AG09309 (cell line): ENCODE results near the gene SCRN1.
A peak's percentile ranks its signal among the peaks of the same experiment; 100 is the strongest.

Source experiments
- DNase-seq: peaks from one replicate; pipeline ENCODE4 v3.0.0-alpha.2; 2010; ENCODE audit warnings: low read depth
- H3K4me3 ChIP-seq: 2 replicates; pipeline ENCODE4 v1.5.1; 2011; ENCODE audit warnings: mild to moderate bottlenecking, low read depth, low read length, moderate library complexity; ENCODE audit not compliant: control insufficient read depth
- TF ChIP-seq, protein P1 (sequence below): IDR thresholded peaks from 2 replicates; pipeline ENCODE4 v1.5.1; 2011; ENCODE audit warnings: mild to moderate bottlenecking, low read depth, low read length, inconsistent platforms; ENCODE audit not compliant: insufficient read depth, control insufficient read depth; ENCODE audit errors: missing control alignments

SCRN1 gene

DNA sequence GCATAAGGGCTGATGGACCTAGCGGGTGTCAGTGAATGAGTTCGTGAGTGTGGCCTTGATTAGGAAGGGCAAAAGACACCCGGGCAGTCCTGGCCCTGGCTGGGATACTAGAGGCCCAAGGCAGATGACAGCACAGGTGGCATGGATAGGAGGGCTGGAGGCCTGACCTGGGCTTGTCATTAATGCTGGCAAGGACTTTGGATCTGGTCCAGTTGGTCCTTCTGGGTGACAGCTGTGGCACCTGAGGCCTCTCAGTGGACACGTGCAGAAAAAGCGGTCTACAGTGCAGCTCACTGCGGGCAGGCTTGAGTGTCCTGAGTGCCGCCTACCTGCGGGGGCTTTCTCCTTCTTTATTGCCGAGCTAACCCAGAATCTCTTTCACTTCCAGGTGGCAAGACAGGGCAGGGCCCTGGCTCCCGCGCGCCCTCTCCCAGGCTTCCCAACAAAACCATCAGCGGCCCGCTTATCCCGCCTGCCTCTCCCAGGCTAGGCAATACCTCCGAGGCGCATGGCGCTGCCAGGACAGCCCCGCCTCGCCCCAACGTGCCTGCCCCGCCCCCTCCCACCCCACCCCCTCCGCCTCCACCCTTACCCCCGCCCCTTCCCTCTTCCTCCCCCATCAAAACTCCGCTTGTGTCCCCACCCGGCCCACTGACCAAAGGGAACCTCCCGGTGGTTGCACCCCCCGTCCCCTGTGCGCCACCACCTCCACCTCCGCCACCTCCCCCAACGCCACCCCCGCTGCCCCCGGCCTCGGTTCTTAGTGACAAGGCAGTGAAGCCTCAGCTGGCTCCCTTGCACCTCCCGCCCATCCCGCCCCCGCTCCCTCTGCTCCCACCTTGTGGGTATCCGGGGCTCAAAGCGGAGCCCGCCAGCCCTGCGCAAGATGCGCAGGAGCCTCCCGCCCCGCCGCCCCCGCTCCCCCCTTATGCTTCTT lies 105.9 kb downstream of the SCRN1 start:
- TF ChIP-seq, protein P1, sequence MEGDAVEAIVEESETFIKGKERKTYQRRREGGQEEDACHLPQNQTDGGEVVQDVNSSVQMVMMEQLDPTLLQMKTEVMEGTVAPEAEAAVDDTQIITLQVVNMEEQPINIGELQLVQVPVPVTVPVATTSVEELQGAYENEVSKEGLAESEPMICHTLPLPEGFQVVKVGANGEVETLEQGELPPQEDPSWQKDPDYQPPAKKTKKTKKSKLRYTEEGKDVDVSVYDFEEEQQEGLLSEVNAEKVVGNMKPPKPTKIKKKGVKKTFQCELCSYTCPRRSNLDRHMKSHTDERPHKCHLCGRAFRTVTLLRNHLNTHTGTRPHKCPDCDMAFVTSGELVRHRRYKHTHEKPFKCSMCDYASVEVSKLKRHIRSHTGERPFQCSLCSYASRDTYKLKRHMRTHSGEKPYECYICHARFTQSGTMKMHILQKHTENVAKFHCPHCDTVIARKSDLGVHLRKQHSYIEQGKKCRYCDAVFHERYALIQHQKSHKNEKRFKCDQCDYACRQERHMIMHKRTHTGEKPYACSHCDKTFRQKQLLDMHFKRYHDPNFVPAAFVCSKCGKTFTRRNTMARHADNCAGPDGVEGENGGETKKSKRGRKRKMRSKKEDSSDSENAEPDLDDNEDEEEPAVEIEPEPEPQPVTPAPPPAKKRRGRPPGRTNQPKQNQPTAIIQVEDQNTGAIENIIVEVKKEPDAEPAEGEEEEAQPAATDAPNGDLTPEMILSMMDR = no peak
- no peak overlapping the region for H3K4me3 ChIP-seq
- no peak for DNase-seq

DNA sequence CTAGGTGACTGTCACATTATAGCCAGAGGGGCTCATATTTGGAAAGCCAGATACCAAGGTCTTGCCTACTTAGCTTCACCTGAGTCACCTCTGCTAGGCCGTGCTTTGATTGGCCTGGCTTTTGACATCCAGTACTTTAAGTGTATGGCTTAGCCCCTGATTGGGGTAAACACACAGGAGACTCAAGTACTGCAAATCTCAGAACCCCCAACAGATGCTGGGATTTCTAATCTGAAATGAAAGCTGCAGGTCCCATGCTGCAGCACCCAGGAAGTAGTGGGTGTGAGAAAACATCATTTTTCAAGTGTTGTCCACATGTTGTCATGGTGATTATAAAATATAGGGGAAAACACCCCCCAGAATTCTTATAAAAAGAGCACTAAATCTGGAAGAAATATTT lies 107.1 kb downstream of the SCRN1 start:
- H3K4me3 ChIP-seq = no peak overlapping the region
- TF ChIP-seq, protein P1 = no peak
- no peak for DNase-seq

- H3K4me3 ChIP-seq = no peak overlapping the region
- no peak for DNase-seq
- TF ChIP-seq, protein P1 = no peak
Observed at GRCh38 chr7:29881724-29882123, 107.9 kb downstream of the SCRN1 start.

DNA sequence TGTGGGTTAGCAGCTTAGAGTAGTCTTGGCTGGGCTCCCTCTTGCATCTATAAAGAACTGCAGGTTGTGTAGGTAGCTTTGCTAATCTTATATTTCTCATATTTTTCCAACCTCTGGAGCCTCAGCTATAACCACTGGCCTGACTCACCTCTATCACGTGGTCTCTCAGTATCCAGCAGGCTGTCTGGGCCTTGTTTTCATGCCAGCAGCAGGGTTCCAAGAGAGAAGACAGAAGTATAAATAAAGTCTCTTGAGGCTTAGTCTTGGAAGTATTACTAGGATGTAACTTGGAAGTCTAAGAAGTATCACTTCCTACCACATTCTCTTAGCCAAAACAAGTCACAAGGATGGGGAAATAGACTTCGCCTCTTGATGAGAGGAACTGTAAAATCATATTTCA lies 110.0 kb downstream of the SCRN1 start:
- H3K4me3 ChIP-seq = no peak overlapping the region
- DNase-seq = no peak
- TF ChIP-seq, protein P1 = no peak

DNA sequence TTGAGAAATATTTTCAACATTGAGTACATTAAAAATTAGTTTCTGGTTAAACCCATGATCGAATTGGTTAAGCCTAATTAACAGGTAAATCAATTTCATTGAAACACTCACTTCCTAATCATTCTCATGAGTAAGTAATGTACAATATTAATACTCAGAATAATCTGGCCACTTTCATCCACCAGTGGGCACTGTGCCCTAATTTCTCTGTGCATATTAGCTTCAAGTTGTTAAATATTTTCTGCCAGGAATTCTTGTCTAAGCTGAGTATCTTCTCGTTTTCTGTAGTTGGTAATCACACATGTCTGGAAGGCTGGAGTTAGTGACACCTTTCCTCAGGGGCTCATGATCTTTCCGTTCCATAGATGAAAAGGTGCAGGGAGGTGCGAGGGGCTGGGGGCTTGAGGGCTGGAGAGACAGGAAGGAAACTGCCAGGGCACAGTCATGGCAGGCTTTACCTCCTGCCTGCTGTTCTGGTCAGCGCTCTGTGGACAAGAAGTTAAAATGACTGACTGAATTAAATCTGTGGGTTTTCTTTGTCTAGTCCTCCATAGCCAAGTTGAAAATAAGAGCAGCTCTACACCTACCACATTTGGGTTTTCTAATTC lies 111.4 kb downstream of the SCRN1 start:
- peak; percentile 3 for DNase-seq
- TF ChIP-seq, protein P1 = peak; percentile 46
- H3K4me3 ChIP-seq = no peak overlapping the region

- no peak overlapping the region for H3K4me3 ChIP-seq
- DNase-seq = no peak
- TF ChIP-seq, protein P1 = no peak
Observed at GRCh38 chr7:29877196-29877595, 112.4 kb downstream of the SCRN1 start.
